Choroid plexus epithelial cell (primary cell): ENCODE measurements around the gene PLEK2.

ENCODE experiments used
- DNase-seq: peaks from one replicate; pipeline ENCODE4 v3.0.0-alpha.2; 2010; ENCODE audit warnings: low read depth
- H3K4me3 ChIP-seq: 2 replicates; pipeline ENCODE4 v1.5.1; 2011; ENCODE audit warnings: low read depth, mild to moderate bottlenecking, control low read depth, low read length, moderate library complexity
- CTCF ChIP-seq: conservative IDR thresholded peaks from 2 replicates; pipeline ENCODE4 v1.5.1; 2011; ENCODE audit warnings: low read depth, mild to moderate bottlenecking, control low read depth, inconsistent platforms, low read length, moderate library complexity

The PLEK2 gene

GRCh38 chr14:67440513-67440912 is 28.5 kb upstream of the PLEK2 start:
- no peak overlapping the region for H3K4me3 ChIP-seq

GRCh38 chr14:67438969-67439368 is 27.0 kb upstream of the PLEK2 start:
- no peak for TF ChIP-seq CTCF
- no peak overlapping the region for H3K4me3 ChIP-seq
- DNase-seq: no peak

More at GRCh38 chr14:67440513-67440912, 28.5 kb upstream of the PLEK2 start:
- TF ChIP-seq CTCF: no peak
- DNase-seq: no peak

GRCh38 chr14:67436006-67436866 is 24.3 kb upstream of the PLEK2 start:
- no peak for TF ChIP-seq CTCF
- no peak for DNase-seq
- no peak overlapping the region for H3K4me3 ChIP-seq

GRCh38 chr14:67435603-67436002 is 23.6 kb upstream of the PLEK2 start:
- TF ChIP-seq CTCF: no peak
- DNase-seq: no peak
- no peak overlapping the region for H3K4me3 ChIP-seq

GRCh38 chr14:67432050-67432564 is 20.1 kb upstream of the PLEK2 start:
- DNase-seq: no peak
- no peak for TF ChIP-seq CTCF
- H3K4me3 ChIP-seq: no peak overlapping the region

GRCh38 chr14:67429510-67430205 is 17.7 kb upstream of the PLEK2 start:
- no peak for TF ChIP-seq CTCF
- peak; percentile 17 for DNase-seq

More at GRCh38 chr14:67429510-67430205, 17.7 kb upstream of the PLEK2 start:
- H3K4me3 ChIP-seq: no peak overlapping the region
